HepG2 (cell line): ENCODE measurements around the gene RNGTT. TPM values are rescaled to one million over a fixed set of nuclear protein-coding genes. Genes with fewer than 3 reads are reported as not detected.

ENCODE experiments used
- CC2D1A ChIP-seq: sonication (generic); formaldehyde crosslinking; IDR thresholded peaks from 2 replicates; pipeline ENCODE4 v1.8.1; 2023; ENCODE audit warnings: mild to moderate bottlenecking, missing genetic modification reagents
- DNMT1 ChIP-seq: sonication (generic); formaldehyde crosslinking; IDR thresholded peaks from 2 replicates; pipeline ENCODE4 v1.5.1; 2020; ENCODE audit warnings: mild to moderate bottlenecking, missing genetic modification reagents
- ELK4 ChIP-seq: sonication (generic); formaldehyde crosslinking; IDR thresholded peaks from 2 replicates; pipeline ENCODE4 v1.9.0; 2021; ENCODE audit warnings: missing genetic modification reagents, borderline replicate concordance
- FOXP1 ChIP-seq, 2 experiments: fragments of 450-650 bp in 1 of 2; IDR thresholded peaks; 2 replicates each; pipeline ENCODE4 v1.6.1; 2017 to 2018; ENCODE audit warnings: antibody characterized with exemption in 1 of 2
- KDM6A ChIP-seq: IDR thresholded peaks from 2 replicates; pipeline ENCODE4 v1.6.1; 2016; ENCODE audit warnings: low read depth
- MAFF ChIP-seq: IDR thresholded peaks from 2 replicates; pipeline ENCODE4 v1.6.1; 2011; ENCODE audit warnings: low read depth, low read length, improper control_type of control experiment
- NFATC3 ChIP-seq: sonication (generic); formaldehyde crosslinking; IDR thresholded peaks from 2 replicates; pipeline ENCODE4 v1.5.1; 2020; ENCODE audit warnings: mild to moderate bottlenecking, missing genetic modification reagents
- NFKB2 ChIP-seq: sonication (generic); formaldehyde crosslinking; IDR thresholded peaks from 2 replicates; pipeline ENCODE4 v1.4.0; 2020; ENCODE audit warnings: missing genetic modification reagents, borderline replicate concordance
- TEAD2 ChIP-seq: sonication (generic); formaldehyde crosslinking; IDR thresholded peaks from 2 replicates; pipeline ENCODE4 v1.9.0; 2021; ENCODE audit warnings: missing genetic modification reagents
- ZNF24 ChIP-seq: fragments of 450-650 bp; IDR thresholded peaks from 2 replicates; pipeline ENCODE4 v1.6.1; 2017; ENCODE audit warnings: antibody characterized with exemption, mild to moderate bottlenecking
- ZNF354B ChIP-seq: sonication (generic); formaldehyde crosslinking; IDR thresholded peaks from 2 replicates; pipeline ENCODE4 v1.8.0; 2022; ENCODE audit warnings: mild to moderate bottlenecking, missing genetic modification reagents
- ZNF770 ChIP-seq: sonication (generic); formaldehyde crosslinking; IDR thresholded peaks from 2 replicates; pipeline ENCODE4 v1.5.0; 2020; ENCODE audit warnings: mild to moderate bottlenecking, missing genetic modification reagents
- ZNF775 ChIP-seq: sonication (generic); formaldehyde crosslinking; IDR thresholded peaks from 2 replicates; pipeline ENCODE4 v1.4.0; 2020; ENCODE audit warnings: missing genetic modification reagents, mild to moderate bottlenecking, moderate library complexity, borderline replicate concordance
- ZSCAN30 ChIP-seq: sonication (generic); formaldehyde crosslinking; IDR thresholded peaks from 2 replicates; pipeline ENCODE4 v1.5.0; 2020; ENCODE audit warnings: mild to moderate bottlenecking, missing genetic modification reagents
- polyA plus RNA-seq, 8 experiments: library from polyadenylated mRNA; depleted of rRNA in 3 of 8; stranded (reverse) in 7 of 8; unstranded in 1 of 8; fragments of >200 nt; fragmentation: Illumina TruSeq in 4 of 8; extraction: Trizol in 4 of 8; gene quantifications; 2 replicates each; pipeline versions ENCODE4 v1.2.1 to v1.2.3, GENCODE V29; 2011 to 2016; ENCODE audit warnings: low read depth in 4 of 8, missing spikeins in 1 of 8, mixed read lengths in 1 of 8; ENCODE audit not compliant: insufficient read depth in 1 of 8
- total RNA-seq, 5 experiments: library from RNA; depleted of rRNA; stranded (reverse); fragments of >200 nt; fragmentation: Illumina TruSeq; extraction: Trizol; gene quantifications; 2 replicates each; pipeline ENCODE4 v1.2.3, GENCODE V29; 2016; ENCODE audit warnings: low read depth in 1 of 5
- TF ChIP-seq, protein P1 (sequence below): sonication (generic); formaldehyde crosslinking; IDR thresholded peaks from 2 replicates; pipeline ENCODE4 v1.5.0; 2020; ENCODE audit warnings: mild to moderate bottlenecking, missing genetic modification reagents, borderline replicate concordance
- TF ChIP-seq, protein P2 (sequence below): sonication (generic); formaldehyde crosslinking; IDR thresholded peaks from 2 replicates; pipeline ENCODE4 v1.4.0; 2020; ENCODE audit warnings: missing genetic modification reagents

The RNGTT gene
- total and polyA plus RNA-seq, 2 of the 13 experiments (the other 11 are each of a cell fraction or from before 2014, with no cell fraction given), result 6.0 to 22.6 TPM

DNA sequence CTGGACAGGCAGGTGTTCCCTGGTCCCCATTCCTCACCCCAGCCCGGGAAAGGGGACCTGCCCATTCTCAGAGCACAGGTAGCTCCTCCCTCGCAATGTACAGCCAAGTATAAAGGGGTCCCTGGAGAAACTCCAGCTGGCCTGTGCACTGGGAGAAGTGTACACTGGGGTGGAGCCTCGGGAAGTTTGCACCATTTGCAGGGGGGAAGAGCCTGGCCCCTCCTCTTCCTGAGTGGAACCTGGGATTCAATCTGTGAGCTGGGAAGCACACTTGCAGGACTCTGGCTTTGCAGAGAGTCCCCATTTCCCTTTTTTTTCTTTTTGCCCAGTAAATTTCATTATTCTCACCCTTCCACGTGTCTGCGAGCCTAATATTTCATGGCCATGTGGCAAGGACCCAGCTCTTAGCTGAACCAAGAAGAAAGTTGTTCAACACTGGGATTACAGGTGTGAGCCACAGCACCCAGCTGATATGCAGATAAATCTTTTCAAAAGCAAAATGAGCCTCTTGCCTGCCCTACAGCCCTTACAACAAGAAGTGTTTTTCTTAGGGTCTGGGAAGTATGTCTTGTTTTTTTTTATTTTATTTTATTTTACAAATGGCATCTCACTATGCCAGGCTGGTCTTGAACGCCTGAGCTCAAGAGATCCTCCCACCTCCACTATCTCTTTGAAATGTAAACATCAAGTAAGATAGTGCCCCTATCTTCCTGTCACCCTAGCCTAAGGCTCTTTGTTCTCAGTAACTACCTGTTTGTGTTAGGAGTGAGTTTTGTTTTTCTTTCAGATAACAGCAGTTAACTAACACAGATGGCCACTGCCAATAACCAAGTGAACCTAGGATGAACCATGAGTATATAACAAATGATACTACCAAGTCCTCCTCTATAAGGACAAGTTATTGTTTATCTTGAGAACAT, 9.3 kb upstream of the RNGTT start (continued):
- TF ChIP-seq ZNF354B (no peak), TEAD2 (CRISPR knock-in tag) (no peak), DNMT1 (no peak), ZSCAN30 (CRISPR knock-in tag) (no peak), ZNF24 (no peak), NFKB2 (CRISPR knock-in tag) (no peak), KDM6A (CRISPR knock-in tag) (peak; percentile 43; the same call in 1 of the 2 replicates), FOXP1 (IDR thresholded peaks at IDR 0.05) (no peak), FOXP1 (CRISPR knock-in tag; IDR thresholded peaks at IDR 0.05) (peak; percentile 94), MAFF (no peak), ZNF775 (CRISPR knock-in tag) (no peak), CC2D1A (CRISPR knock-in tag) (no peak), ELK4 (CRISPR knock-in tag) (no peak), NFATC3 (CRISPR knock-in tag) (no peak), ZNF770 (CRISPR knock-in tag) (no peak)
- TF ChIP-seq, protein P1, sequence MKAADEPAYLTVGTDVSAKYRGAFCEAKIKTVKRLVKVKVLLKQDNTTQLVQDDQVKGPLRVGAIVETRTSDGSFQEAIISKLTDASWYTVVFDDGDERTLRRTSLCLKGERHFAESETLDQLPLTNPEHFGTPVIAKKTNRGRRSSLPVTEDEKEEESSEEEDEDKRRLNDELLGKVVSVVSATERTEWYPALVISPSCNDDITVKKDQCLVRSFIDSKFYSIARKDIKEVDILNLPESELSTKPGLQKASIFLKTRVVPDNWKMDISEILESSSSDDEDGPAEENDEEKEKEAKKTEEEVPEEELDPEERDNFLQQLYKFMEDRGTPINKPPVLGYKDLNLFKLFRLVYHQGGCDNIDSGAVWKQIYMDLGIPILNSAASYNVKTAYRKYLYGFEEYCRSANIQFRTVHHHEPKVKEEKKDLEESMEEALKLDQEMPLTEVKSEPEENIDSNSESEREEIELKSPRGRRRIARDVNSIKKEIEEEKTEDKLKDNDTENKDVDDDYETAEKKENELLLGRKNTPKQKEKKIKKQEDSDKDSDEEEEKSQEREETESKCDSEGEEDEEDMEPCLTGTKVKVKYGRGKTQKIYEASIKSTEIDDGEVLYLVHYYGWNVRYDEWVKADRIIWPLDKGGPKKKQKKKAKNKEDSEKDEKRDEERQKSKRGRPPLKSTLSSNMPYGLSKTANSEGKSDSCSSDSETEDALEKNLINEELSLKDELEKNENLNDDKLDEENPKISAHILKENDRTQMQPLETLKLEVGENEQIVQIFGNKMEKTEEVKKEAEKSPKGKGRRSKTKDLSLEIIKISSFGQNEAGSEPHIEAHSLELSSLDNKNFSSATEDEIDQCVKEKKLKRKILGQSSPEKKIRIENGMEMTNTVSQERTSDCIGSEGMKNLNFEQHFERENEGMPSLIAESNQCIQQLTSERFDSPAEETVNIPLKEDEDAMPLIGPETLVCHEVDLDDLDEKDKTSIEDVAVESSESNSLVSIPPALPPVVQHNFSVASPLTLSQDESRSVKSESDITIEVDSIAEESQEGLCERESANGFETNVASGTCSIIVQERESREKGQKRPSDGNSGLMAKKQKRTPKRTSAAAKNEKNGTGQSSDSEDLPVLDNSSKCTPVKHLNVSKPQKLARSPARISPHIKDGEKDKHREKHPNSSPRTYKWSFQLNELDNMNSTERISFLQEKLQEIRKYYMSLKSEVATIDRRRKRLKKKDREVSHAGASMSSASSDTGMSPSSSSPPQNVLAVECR (CRISPR knock-in tag), result peak; percentile 19; the same call in 1 of the 2 replicates
- TF ChIP-seq, protein P2, sequence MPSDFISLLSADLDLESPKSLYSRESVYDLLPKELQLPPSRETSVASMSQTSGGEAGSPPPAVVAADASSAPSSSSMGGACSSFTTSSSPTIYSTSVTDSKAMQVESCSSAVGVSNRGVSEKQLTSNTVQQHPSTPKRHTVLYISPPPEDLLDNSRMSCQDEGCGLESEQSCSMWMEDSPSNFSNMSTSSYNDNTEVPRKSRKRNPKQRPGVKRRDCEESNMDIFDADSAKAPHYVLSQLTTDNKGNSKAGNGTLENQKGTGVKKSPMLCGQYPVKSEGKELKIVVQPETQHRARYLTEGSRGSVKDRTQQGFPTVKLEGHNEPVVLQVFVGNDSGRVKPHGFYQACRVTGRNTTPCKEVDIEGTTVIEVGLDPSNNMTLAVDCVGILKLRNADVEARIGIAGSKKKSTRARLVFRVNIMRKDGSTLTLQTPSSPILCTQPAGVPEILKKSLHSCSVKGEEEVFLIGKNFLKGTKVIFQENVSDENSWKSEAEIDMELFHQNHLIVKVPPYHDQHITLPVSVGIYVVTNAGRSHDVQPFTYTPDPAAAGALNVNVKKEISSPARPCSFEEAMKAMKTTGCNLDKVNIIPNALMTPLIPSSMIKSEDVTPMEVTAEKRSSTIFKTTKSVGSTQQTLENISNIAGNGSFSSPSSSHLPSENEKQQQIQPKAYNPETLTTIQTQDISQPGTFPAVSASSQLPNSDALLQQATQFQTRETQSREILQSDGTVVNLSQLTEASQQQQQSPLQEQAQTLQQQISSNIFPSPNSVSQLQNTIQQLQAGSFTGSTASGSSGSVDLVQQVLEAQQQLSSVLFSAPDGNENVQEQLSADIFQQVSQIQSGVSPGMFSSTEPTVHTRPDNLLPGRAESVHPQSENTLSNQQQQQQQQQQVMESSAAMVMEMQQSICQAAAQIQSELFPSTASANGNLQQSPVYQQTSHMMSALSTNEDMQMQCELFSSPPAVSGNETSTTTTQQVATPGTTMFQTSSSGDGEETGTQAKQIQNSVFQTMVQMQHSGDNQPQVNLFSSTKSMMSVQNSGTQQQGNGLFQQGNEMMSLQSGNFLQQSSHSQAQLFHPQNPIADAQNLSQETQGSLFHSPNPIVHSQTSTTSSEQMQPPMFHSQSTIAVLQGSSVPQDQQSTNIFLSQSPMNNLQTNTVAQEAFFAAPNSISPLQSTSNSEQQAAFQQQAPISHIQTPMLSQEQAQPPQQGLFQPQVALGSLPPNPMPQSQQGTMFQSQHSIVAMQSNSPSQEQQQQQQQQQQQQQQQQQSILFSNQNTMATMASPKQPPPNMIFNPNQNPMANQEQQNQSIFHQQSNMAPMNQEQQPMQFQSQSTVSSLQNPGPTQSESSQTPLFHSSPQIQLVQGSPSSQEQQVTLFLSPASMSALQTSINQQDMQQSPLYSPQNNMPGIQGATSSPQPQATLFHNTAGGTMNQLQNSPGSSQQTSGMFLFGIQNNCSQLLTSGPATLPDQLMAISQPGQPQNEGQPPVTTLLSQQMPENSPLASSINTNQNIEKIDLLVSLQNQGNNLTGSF (CRISPR knock-in tag), result no peak
